ENCODE results near the gene DMPK. TPM values are rescaled to one million over a fixed set of nuclear protein-coding genes. Genes with fewer than 3 reads are reported as not detected.
"Not testable (repeated sequence)": the region's sequence is repeated elsewhere in the genome, so short reads cannot be mapped to it uniquely, and the experiment has no call there.

The DMPK gene
- total RNA-seq, 1 experiment from 2014 or later = 18.3 TPM

DNA sequence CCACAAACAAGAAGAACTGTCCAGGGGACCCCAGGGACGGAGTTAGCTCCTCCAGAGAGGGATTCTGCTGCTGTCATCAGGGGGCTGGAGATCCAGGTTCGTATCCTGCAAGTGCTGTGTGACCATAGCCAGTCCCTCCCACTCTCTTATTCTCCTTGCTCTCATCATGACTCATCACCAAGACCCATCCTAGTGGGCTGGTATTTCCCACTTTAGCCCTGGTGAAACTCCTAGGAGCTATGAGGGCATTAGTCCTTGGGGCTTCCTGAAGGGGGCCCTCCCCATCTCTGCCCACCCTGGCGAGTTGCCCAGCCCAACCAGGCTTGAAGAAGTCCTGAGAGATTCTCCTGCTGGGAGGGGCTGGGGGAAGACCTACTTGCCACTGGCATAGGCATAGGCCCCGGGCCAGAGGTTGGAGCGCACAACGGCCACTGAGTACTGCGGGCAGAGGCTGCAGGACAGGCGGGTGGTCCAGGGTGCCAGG, 17.8 kb upstream of the DMPK start:
- H3K4me3 ChIP-seq (ENCODE audit: low read length) = no peak overlapping the region
- ATAC-seq = peak; percentile 49; the same call in 1 of the 2 replicates
- H3K27ac ChIP-seq (ENCODE audit: low read length) = no peak overlapping the region
- ChIA-PET CTCF (interaction anchor here (1.4 to 1.8 kb wide), 2 partner anchors 17 to 31 kb away, joined by 11 to 18 read pairs; partner anchors contain the start of genes DMPK and SIX5), POLR2A (ENCODE audit: unreplicated experiment) (no interaction called here)
- H3F3A ChIP-seq (ENCODE audit: low read length, unreplicated experiment) = no peaks in the 10 kb centered on the region
- no peak overlapping the region for H3K4me2 ChIP-seq (ENCODE audit: low read length)
- no TSS peak for BruUV-seq (replicated peaks)
- H3K27me3 ChIP-seq (ENCODE audit: low read length) = no peaks in the 10 kb centered on the region
- intact Hi-C loops (cut with micrococcal nuclease) = no loop called here
- H3K9me3 ChIP-seq (ENCODE audit: low read length) = no peaks in the 10 kb centered on the region
- H3K79me2 ChIP-seq (ENCODE audit: low read length) = no peaks in the 10 kb centered on the region
- no peaks in the 10 kb centered on the region for H3K9me2 ChIP-seq (replicated peaks; ENCODE audit: low read length)
- no peaks in the 10 kb centered on the region for H3K4me1 ChIP-seq (ENCODE audit: insufficient read depth, low read length)
- TF ChIP-seq EZH2 (IDR thresholded peaks at IDR 0.05; ENCODE audit: low read length, unreplicated experiment) (no peak), EZH2phosphoT487 (IDR thresholded peaks at IDR 0.05; ENCODE audit: borderline replicate concordance, low read length) (no peak), CTCF (conservative IDR thresholded peaks at IDR 0.05; ENCODE audit: low read depth, low read length) (no peak)
- no peak overlapping the region for H3K9ac ChIP-seq (ENCODE audit: low read length)
- H4K20me1 ChIP-seq (ENCODE audit: low read length) = no peaks in the 10 kb centered on the region
- no peak overlapping the region for H2AFZ ChIP-seq (ENCODE audit: low read length)
- no peaks in the 10 kb centered on the region for H3K36me3 ChIP-seq (ENCODE audit: low read depth, low read length)
- DNase-seq = no peak

- CTCF ChIA-PET = interaction anchor here (0.6 to 1.8 kb wide), 4 partner anchors 10 to 686 kb away, joined by 3 to 18 read pairs (median 11); partner anchors contain the start of genes DMPK and SIX5
- not testable (repeated sequence) for BruUV-seq (replicated peaks)
Observed at GRCh38 chr19:45799541-45799940, 17.3 kb upstream of the DMPK start.

DNA sequence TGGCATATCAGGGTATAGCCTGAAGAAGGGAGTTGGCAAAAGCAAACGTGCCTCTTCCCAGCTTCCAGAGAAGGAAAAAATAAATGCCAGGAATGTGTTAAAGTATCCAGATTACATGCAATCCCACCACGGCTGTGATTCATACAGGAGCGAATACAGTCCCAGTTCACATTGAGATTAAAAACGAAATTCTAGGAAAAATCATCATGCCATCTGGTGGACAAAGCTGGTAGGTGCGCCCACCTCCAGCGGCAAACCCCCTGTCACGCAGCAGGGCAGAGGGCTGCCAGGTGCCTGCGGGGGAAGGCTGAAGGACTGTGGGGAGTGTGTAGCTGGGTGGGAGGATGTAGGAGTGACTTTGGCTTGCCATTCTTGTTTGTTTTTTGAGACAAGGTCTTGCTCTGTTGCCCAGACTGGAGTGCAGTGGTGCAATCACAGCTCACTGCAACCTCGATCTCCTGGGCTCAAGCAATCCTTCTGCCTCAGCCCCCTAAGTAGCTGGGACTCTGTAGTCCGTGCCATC, 16.8 kb upstream of the DMPK start:
- BruUV-seq (replicated peaks) = no TSS peak
- H3K9ac ChIP-seq (ENCODE audit: low read length) = no peak overlapping the region
- TF ChIP-seq EZH2phosphoT487 (IDR thresholded peaks at IDR 0.05; ENCODE audit: borderline replicate concordance, low read length) (no peak), EZH2 (IDR thresholded peaks at IDR 0.05; ENCODE audit: low read length, unreplicated experiment) (no peak), CTCF (conservative IDR thresholded peaks at IDR 0.05; ENCODE audit: low read depth, low read length) (peak; percentile 70)
- no peaks in the 10 kb centered on the region for H3K27me3 ChIP-seq (ENCODE audit: low read length)
- peak overlapping the region; percentile 38; the same call in 1 of the 2 replicates for H2AFZ ChIP-seq (ENCODE audit: low read length)
- intact Hi-C loops (cut with micrococcal nuclease) = loop anchor here (1.0 kb wide), 2 partner anchors 18 to 29 kb away; no protein-coding TSS in a partner anchor
- POLR2A ChIA-PET (ENCODE audit: unreplicated experiment) = interaction anchor here (0.6 to 0.7 kb wide), 2 partner anchors 30 to 63 kb away, joined by 3 to 5 read pairs; partner anchors contain the start of gene SIX5
- no peaks in the 10 kb centered on the region for H4K20me1 ChIP-seq (ENCODE audit: low read length)
- DNase-seq (peak; percentile 65), ATAC-seq (peak; percentile 90)
- peak overlapping the region; percentile 47 for H3K4me2 ChIP-seq (ENCODE audit: low read length)
- H3K4me3 ChIP-seq (ENCODE audit: low read length) = no peak overlapping the region
- CTCF ChIA-PET = interaction anchor here (0.6 to 1.8 kb wide), 4 partner anchors 10 to 686 kb away, joined by 3 to 18 read pairs (median 11); partner anchors contain the start of genes DMPK and SIX5
- no peaks in the 10 kb centered on the region for H3F3A ChIP-seq (ENCODE audit: low read length, unreplicated experiment)
- no peak overlapping the region for H3K27ac ChIP-seq (ENCODE audit: low read length)
- H3K79me2 ChIP-seq (ENCODE audit: low read length) = no peaks in the 10 kb centered on the region
- no peaks in the 10 kb centered on the region for H3K4me1 ChIP-seq (ENCODE audit: insufficient read depth, low read length)
- H3K9me2 ChIP-seq (replicated peaks; ENCODE audit: low read length) = no peaks in the 10 kb centered on the region
- no peaks in the 10 kb centered on the region for H3K36me3 ChIP-seq (ENCODE audit: low read depth, low read length)
- H3K9me3 ChIP-seq (ENCODE audit: low read length) = no peaks in the 10 kb centered on the region

More at GRCh38 chr19:45799541-45799940, 17.3 kb upstream of the DMPK start:
- not testable (repeated sequence) for H3K79me2 ChIP-seq (ENCODE audit: low read length); H3K9ac ChIP-seq (ENCODE audit: low read length); H3F3A ChIP-seq (ENCODE audit: low read length, unreplicated experiment); H3K27ac ChIP-seq (ENCODE audit: low read length); H3K4me3 ChIP-seq (ENCODE audit: low read length); H3K4me1 ChIP-seq (ENCODE audit: insufficient read depth, low read length); H3K36me3 ChIP-seq (ENCODE audit: low read depth, low read length); H3K9me3 ChIP-seq (ENCODE audit: low read length); H3K27me3 ChIP-seq (ENCODE audit: low read length); H4K20me1 ChIP-seq (ENCODE audit: low read length); H3K9me2 ChIP-seq (replicated peaks; ENCODE audit: low read length); H2AFZ ChIP-seq (ENCODE audit: low read length); DNase-seq
- intact Hi-C loops (cut with micrococcal nuclease) = loop anchor here (1.0 kb wide), 2 partner anchors 18 to 29 kb away; no protein-coding TSS in a partner anchor
- peak overlapping the region; percentile 47; the same call in 1 of the 2 replicates for H3K4me2 ChIP-seq (ENCODE audit: low read length)
- POLR2A ChIA-PET (ENCODE audit: unreplicated experiment) = interaction anchor here (0.6 to 0.7 kb wide), 2 partner anchors 30 to 63 kb away, joined by 3 to 5 read pairs; partner anchors contain the start of gene SIX5
- 0 out of 2 replicates have a peak, but pooled peaks have one; percentile 11 for ATAC-seq

Data from PC-3 (cell line).